Left renal pelvis (tissue), 4 donors: ENCODE results near the gene CNKSR1. TPM values are rescaled to one million over a fixed set of nuclear protein-coding genes. Genes with fewer than 3 reads are reported as not detected.

ENCODE experiments used
- DNase-seq, 4 donors: peaks; one replicate each; pipeline ENCODE4 v3.0.0-alpha.2; 2013; ENCODE audit warnings: low read depth in 4 of 4, low spot score in 3 of 4
- polyA plus RNA-seq, 4 donors: library from polyadenylated mRNA; unstranded; fragments of 120-200 nt; gene quantifications; one replicate each; pipeline ENCODE4 v1.2.1, GENCODE V29; 2013; ENCODE audit not compliant: insufficient read length in 4 of 4

CNKSR1 gene
- polyA plus RNA-seq, 4 donors: 2.1 to 20.9 (median 14.2) TPM

DNA sequence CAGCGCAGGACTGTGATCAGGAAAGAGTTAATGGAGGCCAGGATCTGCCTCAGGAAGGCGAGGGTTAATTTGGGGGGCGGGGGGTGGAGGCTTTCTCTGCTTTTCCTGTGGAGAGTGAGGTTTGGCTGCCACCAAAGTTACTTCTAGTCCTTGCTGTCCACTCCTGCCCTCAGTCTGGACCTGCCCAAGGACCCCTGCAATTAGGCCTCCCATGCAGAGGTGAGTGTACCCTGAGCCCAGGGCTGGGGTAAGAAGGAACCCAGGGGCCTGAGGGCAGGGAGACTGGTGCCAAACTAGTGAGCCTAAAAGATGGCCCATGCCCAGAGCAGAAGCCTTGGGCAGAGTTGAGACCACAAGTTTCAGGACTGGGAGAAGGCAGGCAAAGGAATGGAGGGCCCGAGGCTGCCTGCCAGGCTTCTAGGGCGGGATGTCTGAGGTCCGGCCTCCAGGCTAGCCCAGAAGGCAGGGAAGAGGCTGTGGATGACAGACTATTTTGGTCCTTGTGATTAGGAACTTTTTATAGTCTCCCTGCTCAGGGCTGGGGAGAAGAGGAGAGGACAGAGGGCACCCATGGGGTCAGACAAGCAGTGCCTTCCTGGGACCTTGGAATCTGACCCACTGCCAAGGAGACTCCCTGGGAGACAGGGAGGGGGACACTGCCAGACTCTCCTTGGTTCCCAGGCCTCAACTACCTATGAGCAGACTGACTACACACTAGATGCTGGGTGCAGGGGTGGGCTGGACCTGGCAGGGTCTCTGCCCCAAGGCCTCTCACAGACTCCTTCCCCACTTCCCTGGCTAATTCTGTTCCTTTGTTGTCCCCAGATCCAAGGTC lies 18.2 kb upstream of the CNKSR1 start, which contains the start of gene FAM110D:
Gene FAM110D, plus strand, starts transcription at position 172 of the 835 bp plus-strand sequence. CDS start 2,213 bp downstream, outside the sequence.
- no peak for DNase-seq

- no peak for DNase-seq
Observed at GRCh38 chr1:26159743-26160039, 17.6 kb upstream of the CNKSR1 start.

DNA sequence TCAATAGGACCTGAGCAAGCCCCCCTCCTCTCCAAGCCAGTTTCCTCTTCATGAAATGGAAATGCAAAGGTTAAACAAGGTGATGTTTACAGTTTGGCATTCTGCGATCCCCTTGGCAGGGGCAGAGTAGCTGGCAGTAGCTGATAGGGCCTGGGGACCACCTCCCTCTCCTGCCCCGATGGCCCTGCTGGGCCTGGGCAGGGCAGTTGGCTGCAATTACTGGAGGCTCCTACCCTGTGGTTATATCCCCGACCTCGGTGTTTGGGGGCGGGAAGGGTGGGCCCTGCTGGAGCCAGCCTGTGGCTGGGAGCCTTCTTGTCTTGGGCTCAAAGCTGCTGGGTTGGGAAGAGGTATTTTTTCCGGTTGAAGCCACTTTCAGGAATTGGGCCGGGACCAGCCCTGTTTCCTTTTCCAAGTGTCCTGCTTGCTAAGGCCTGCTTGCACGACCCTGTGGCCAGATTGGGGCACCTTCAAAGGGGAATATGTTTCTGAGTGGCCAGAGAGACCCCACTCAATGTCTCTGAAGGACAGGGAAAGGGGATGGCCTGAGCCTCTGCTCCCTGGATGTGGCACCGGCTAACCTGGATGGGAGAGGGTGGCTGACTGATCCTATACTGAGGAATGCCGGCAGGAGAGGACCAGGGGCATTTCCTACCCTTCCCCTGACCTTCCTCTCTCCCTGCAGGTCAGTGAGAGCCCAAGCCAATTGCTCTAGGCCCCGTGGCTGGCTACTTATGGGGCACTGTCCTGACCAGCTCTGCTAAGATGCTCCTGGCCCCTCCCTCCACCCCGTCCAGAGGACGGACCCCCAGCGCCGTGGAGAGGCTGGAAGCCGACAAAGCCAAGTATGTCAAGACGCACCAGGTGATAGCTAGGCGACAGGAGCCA lies 16.5 kb upstream of the CNKSR1 start:
- no peak for DNase-seq

GRCh38 chr1:26161415-26162219 lies 15.7 kb upstream of the CNKSR1 start:
- DNase-seq: no peak

DNA sequence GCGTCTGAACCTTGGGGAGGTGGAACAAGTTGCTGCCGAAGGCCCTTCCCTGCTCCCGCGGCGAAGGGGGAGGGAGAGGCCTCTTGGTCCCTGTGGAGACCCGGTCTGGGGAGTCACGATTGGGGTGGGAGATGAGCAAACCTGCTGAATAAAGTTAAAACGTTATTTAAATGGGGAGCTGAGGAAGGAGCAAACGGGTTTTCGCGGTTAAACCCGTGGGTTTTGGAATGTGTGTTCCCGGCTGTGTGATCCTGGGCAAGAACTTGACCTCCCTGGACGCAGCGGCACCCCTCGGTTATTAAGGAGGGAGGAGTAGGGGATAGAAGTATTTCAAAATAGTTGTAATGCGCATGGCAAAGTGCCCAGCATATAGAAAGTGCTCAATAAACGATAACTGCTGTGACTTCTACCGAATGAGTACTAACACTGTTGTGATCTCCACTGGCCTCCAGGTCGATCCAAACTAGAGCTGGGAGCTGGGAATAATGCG lies 15.0 kb upstream of the CNKSR1 start:
- DNase-seq: no peak

DNA sequence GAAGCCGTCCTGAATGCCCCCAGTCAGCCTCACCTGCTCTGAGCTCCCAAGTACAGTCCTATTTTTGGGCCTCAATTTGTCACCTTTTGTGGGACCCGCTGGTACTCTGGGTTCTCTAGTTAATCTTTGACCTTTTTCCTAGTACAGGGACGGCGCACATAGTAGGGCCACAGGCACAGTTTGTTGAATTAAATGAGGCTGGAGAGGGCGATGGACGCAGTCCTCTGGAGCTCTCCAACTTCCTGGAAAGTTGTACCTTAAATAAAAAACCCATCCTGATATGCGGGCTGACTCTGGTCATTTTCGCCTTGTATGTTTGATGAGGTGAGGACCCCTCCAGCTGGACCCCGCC lies 13.6 kb upstream of the CNKSR1 start:
- DNase-seq: no peak

GRCh38 chr1:26164036-26164860 lies 13.0 kb upstream of the CNKSR1 start:
- no peak for DNase-seq

DNA sequence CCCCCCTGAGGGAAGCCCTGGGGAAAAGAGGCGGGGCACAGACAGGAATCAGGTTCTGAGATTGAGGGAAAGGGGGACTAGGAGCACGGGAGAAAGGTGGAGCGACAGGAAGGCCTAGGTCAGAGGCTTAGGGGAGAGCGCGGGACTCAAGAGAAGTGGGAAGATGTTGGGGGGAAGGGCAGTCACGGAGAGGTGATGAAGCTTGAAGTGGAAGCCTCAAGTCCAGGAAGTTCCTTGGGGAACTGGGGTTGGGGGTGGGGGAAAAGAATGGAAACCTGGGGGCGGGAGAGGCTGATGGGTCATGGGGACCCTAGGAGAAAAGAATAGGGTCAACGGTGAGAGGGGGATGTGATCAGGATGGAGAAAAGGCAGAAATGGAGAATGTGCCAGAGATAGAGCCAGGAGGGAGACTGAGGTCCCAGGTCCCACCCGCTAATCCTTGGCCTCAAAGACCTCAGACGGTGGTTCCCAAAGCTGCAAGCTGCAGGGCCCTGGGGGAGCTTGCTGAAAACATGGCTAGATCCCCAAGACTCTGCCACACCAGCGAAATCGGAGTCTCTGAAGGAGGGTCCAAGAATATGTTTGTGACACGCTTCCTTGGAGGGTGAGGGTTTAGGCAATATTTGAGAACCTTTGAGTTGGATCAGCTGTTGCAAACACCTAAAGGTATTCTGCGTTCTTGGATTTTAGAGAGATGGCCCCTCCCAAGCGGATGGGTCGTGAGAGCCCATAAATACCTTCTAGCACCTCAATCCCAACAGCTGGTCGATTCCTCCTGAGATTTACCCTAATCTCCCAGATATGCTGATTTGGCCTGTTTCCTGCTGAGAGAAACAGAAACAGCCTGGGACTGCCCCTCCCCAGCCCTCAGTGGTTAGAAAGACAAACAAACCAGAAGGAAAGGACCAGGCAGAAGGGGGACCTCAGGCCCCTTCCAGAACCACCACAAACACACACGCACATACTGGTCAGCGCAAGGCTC lies 12.1 kb upstream of the CNKSR1 start:
- no peak for DNase-seq

GRCh38 chr1:26166719-26167281 lies 10.5 kb upstream of the CNKSR1 start:
- no peak for DNase-seq

DNA sequence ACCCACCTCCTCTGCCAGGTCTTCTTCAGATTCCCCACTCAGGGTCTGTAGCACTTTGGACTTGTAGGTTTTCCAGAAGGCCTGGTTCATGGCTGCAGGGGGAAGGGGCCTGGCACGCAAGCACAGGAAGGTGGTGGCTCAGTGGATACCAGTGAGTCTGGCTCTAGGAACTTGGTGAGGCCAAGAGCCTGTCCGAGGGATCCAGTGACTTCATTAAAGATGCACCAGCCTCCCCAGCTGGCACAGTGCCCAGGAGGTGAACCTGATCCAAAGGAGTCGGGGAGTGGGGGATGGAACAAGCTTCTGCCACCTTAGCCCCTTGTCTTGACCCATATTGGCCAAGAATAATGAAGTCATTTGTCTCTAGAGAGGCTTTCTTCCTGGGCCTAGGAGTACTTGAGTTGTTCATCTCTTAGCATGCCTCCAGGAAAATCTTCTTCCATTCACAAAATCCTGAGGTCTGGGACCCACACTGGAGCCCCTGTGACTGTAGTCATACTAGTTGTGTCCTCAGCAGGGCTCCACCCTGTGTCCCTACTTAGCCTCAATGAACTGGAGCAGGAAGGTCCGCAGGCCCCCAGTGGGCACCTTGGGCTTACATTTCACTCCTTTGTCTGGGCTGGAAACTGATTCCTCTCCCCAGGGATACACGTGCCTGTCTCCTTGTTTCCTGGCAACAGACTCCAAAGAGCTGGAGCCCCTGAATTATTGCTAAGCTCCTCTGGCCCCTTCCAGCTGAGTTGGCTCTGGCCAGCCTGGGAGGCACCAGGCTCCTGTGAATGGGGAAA lies 8.7 kb upstream of the CNKSR1 start, which contains the start of gene C1orf232:
Gene C1orf232, minus strand, starts transcription at position 554 of the 788 bp plus-strand sequence. Its CDS starts 464 bp downstream, at position 90.
- no peak for DNase-seq

DNA sequence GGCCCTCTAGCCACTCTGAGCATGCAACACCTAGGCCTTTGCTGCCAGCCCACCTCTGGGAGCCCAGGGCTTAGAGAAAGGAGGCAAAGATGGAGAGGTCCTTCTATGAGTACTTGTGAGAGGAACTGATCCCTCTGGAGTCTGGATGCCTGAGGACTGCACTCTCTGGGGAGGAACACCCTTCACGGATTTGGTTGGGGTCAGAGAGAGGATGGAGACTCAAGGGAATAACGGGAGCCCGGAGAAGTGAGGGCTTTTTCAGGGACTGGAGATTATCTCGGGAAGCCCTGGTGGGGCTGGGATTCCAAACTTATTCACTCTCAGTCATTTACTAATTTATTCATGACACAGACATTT lies 8.1 kb upstream of the CNKSR1 start:
- no peak for DNase-seq

GRCh38 chr1:26169669-26170471 lies 7.4 kb upstream of the CNKSR1 start, which contains the start of gene ZNF593:
Gene ZNF593 (plus strand): TSS chr1:26169908. CDS start chr1:26169984, 76 bp downstream.
- DNase-seq: peak; percentile 65 to 82 (median 79)

- no peak for DNase-seq
Observed at GRCh38 chr1:26170472-26170821, 6.8 kb upstream of the CNKSR1 start.

- DNase-seq: no peak
Observed at GRCh38 chr1:26171084-26172072, 5.9 kb upstream of the CNKSR1 start, which contains the start of gene ZNF593OS. Gene ZNF593OS (minus strand): TSS chr1:26171832. CDS start chr1:26171661, 171 bp downstream.

DNA sequence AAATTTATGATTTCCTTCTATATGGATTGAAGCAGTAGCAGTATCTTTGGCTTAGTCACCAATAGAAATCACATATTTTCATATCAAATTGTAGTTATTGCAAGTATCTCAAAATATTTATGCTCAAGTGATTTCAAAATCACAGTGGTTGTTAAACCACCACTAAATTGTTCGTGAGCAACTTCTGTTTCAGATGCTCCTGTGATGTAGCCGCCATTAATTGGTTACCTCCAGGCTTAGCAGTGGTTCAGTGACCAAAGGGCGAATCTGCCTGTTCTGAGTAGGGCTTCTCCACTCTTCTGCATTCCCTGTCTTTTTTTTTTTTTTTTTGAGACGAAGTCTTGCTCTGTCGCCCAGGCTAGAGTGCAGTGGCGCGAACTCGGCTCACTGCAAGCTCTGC lies 1.9 kb upstream of the CNKSR1 start:
- DNase-seq: no peak
